Tibial artery (tissue), 4 donors: ENCODE results near the gene MAP6.

Source experiments
- DNase-seq, 2 donors: peaks; one replicate each; pipeline ENCODE4 v3.0.0-alpha.2; 2019
- H3K27ac ChIP-seq, 2 donors: fragments of 200-600 bp; sonication (generic) in 1 of 2; 1 replicate in 1 of 2; 2 replicates in 1 of 2; pipeline ENCODE4 v1.5.1; 2018 to 2019; ENCODE audit warnings: mild to moderate bottlenecking in 1 of 2
- H3K27me3 ChIP-seq, 2 donors: fragments of 200-600 bp; sonication (generic) in 1 of 2; one replicate each; pipeline versions ENCODE4 v1.5.1 to v1.6.0; 2016 to 2019
- H3K36me3 ChIP-seq, 3 donors: fragments of 200-600 bp; sonication (generic) in 2 of 3; one replicate each; pipeline ENCODE4 v1.5.1; 2016 to 2019; ENCODE audit warnings: mild to moderate bottlenecking in 2 of 3
- H3K4me1 ChIP-seq, 4 donors: fragments of 200-600 bp; sonication (generic) in 2 of 4; 1 replicate in 3 of 4; 2 replicates in 1 of 4; pipeline ENCODE4 v1.5.1; 2016 to 2019
- H3K4me3 ChIP-seq, 2 donors: fragments of 200-600 bp; sonication (generic) in 1 of 2; 1 replicate in 1 of 2; 2 replicates in 1 of 2; pipeline ENCODE4 v1.5.1; 2018 to 2019; ENCODE audit warnings: mild to moderate bottlenecking in 2 of 2
- H3K9me3 ChIP-seq, 3 donors: fragments of 200-600 bp; sonication (generic) in 1 of 3; one replicate each; pipeline ENCODE4 v1.5.1; 2016 to 2019
- intact Hi-C: fragments of 100-400 bp; cut with DNase I; formaldehyde crosslinking; loops from one replicate; pipeline ENCODE4 v1.15.0; 2023; ENCODE audit warnings: low total_unique reads
- TF ChIP-seq, protein P1 (sequence below), 2 experiments: fragments of 200-600 bp in 1 of 2; fragments of 450-650 bp in 1 of 2; IDR thresholded peaks; one replicate each; pipeline ENCODE4 v1.5.1; 2017 to 2019; ENCODE audit warnings: antibody characterized with exemption in 2 of 2, mild to moderate bottlenecking in 1 of 2, moderate library complexity in 1 of 2

MAP6 gene

DNA sequence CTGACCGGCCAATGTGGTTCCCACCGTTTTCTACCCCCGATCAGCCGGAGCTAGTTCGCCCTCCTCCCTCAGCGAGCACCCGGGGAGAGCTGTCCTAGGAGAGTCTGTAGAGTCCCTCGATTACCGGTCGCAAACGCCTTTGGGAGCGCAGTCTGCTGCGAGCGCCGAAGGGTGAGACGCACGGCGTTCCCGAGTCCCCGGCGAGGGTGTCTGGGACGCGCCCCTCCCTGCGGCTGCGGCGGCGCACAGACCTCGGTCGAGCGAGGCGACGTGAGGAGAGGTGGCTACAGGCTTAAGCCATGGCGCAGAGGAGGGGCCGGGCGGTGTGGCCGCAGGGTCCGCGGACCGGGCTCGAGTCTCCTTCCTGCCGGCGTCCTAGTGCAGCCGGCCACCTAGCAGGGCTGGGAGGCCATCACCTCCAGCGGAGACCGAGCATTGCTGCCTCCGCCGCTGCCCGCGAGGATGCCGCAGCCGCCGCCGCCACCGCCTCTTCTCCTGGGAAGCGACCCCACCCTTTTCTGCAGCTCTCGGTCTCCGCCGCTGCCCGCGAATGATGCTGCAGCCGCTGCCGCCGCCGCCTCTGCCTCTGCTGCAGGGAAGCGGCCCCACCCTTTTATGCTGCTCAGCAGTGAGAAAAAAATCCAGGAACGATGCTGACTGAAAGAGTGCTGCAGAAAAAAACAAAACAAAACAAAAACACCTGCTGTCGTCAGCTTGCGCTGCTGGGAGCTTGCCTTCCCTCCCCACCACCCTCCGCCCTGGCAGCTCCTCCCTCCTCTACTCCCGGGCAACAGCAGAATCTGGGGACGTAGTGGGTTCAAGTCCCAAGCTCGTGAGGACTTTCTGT, at the start of gene MAP6:
MAP6 (minus strand) TSS at position 588 of the 847 bp plus-strand sequence. CDS start 669 bp downstream, outside the sequence.
- intact Hi-C loops = loop anchor here (10.0 kb wide), 1 partner anchor 124 kb away; no protein-coding TSS in a partner anchor
- Histone ChIP-seq H3K4me1 (peaks cover 0 to 19% (median 15%) of the 10 kb centered on the region in 4 donors), H3K27me3 (no peaks in the 10 kb centered on the region), H3K27ac (peak within 1 kb of the TSS; percentile 60 to 62), H3K9me3 (no peaks in the 10 kb centered on the region), H3K4me3 (peak within 1 kb of the TSS; percentile 59 to 68), H3K36me3 (no peaks in the 10 kb centered on the region)
- TF ChIP-seq, protein P1, sequence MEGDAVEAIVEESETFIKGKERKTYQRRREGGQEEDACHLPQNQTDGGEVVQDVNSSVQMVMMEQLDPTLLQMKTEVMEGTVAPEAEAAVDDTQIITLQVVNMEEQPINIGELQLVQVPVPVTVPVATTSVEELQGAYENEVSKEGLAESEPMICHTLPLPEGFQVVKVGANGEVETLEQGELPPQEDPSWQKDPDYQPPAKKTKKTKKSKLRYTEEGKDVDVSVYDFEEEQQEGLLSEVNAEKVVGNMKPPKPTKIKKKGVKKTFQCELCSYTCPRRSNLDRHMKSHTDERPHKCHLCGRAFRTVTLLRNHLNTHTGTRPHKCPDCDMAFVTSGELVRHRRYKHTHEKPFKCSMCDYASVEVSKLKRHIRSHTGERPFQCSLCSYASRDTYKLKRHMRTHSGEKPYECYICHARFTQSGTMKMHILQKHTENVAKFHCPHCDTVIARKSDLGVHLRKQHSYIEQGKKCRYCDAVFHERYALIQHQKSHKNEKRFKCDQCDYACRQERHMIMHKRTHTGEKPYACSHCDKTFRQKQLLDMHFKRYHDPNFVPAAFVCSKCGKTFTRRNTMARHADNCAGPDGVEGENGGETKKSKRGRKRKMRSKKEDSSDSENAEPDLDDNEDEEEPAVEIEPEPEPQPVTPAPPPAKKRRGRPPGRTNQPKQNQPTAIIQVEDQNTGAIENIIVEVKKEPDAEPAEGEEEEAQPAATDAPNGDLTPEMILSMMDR (IDR thresholded peaks at IDR 0.05) = no peak
- no peak for DNase-seq

DNA sequence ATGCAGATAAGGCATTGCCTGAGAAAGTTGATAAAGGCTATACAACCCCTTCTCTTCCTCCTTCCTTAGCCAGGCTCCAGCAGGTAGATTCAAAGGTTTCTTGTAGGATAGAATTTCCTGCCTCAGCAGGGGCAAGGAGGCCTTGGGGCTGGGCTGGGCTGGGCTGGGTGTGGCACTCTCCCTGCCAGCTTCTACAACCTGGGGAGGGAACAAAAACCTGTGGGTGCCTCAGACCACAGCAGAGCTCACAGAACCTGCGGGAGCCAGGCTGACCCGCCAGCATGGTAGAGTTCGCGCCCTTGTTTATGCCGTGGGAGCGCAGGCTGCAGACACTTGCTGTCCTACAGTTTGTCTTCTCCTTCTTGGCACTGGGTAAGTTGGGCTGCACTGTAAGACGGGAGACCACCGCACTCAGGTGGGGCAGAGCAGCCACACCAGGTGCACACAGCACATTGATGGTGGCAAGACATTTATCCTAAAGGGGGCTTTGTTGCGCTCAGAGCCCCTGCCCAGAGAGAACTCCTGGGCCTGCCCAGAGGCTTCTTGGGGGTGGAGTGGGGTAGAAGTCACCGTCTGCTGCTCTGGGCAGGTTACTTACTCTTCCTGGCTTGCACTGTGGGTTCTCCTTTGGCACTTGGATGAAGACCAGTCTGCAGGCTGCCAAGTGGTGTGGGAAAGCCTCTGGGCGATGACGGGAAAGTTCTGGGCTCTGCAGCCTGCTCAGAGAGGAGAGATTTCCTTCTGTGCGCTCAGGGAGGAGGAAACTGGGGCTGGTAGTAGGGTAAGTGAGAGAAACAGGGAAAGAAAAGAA, 49.0 kb upstream of the MAP6 start, which contains the start of gene MOGAT2:
MOGAT2 (plus strand) TSS at position 231 of the 811 bp plus-strand sequence; CDS start at position 282, 51 bp downstream.
- no peak within 1 kb of the TSS for H3K27ac ChIP-seq
- no peak for DNase-seq
- no peaks in the 10 kb centered on the region for H3K9me3 ChIP-seq
- no peaks in the 10 kb centered on the region for H3K27me3 ChIP-seq
- H3K36me3 ChIP-seq = no peaks in the 10 kb centered on the region
- peaks cover 0 to 18% (median 4%) of the 10 kb centered on the region in 4 donors for H3K4me1 ChIP-seq
- TF ChIP-seq, protein P1 (IDR thresholded peaks at IDR 0.05) = no peak
- no peak within 1 kb of the TSS for H3K4me3 ChIP-seq
- intact Hi-C loops = loop anchor here (10.0 kb wide), 1 partner anchor 67 kb away; no protein-coding TSS in a partner anchor

DNA sequence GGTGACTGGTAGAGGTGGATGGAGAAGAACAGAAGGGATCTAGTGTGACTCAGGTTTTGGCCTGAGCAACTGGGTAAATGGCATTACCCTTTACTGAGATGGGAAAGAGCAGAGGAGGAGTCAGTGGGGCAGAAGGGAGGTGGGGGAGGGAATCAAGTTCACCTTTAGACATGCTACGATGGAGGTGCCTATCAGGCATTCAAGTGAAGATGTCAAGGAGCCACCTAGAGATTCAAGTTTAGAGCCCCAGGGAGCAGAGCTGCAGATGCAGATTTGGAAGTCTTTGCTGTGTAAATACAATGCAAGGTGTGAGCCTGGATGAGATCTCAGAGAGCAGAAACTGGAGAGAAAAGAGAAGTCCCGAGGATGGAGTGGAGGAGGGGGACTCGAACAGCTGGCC, 47.8 kb upstream of the MAP6 start:
- H3K27me3 ChIP-seq = no peaks in the 10 kb centered on the region
- intact Hi-C loops = loop anchor here (10.0 kb wide), 1 partner anchor 68 kb away; no protein-coding TSS in a partner anchor
- no peak overlapping the region for H3K4me3 ChIP-seq
- no peaks in the 10 kb centered on the region for H3K36me3 ChIP-seq
- peaks cover 0 to 10% (median 0%) of the 10 kb centered on the region in 4 donors for H3K4me1 ChIP-seq
- no peaks in the 10 kb centered on the region for H3K9me3 ChIP-seq
- TF ChIP-seq, protein P1 (IDR thresholded peaks at IDR 0.05) = no peak
- H3K27ac ChIP-seq = no peak overlapping the region
- DNase-seq = no peak

DNA sequence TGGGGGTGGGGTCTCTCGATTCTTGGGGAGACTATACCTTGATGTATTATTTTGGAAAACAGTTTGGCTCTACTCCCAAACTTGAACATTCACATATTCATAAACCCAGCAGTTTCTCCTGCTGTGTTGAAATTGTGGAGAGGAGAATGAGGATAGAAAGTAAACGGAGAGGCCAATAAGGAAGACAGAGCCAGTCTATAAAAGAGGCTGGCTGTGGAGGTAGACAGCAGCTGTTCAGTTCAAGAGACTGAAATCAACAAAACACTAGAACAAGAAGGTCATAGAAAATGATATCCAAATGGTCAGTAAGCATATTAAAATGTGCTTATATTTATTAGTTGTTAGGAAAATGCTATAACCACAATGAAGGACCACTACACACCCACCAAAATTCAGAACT, 46.9 kb upstream of the MAP6 start:
- no peak overlapping the region for H3K27ac ChIP-seq
- no peaks in the 10 kb centered on the region for H3K36me3 ChIP-seq
- no peaks in the 10 kb centered on the region for H3K9me3 ChIP-seq
- H3K4me3 ChIP-seq = no peak overlapping the region
- TF ChIP-seq, protein P1 (IDR thresholded peaks at IDR 0.05) = no peak
- no peaks in the 10 kb centered on the region for H3K27me3 ChIP-seq
- no peak for DNase-seq
- peaks cover 0 to 10% (median 0%) of the 10 kb centered on the region in 4 donors for H3K4me1 ChIP-seq
- intact Hi-C loops = loop anchor here (10.0 kb wide), 1 partner anchor 69 kb away; no protein-coding TSS in a partner anchor

DNA sequence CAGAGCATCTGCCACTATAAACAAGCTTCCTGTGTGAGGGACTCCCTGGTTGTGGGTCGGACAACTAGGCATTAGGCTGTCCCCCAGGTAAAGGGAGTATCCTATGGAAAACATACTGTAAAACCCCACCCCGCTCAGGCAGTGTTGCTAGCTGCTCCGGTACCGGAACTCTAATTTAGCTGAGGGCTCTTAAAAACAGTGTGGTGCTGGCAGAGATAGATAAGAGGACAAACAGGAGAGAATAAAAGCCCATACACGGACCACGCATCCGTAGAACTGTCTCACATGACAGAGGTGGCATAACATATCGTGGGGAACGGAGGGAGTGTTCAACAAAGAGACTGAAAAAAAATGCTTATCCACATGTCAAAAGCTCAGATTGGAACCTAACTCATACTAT, 45.4 kb upstream of the MAP6 start:
- TF ChIP-seq, protein P1 (IDR thresholded peaks at IDR 0.05) = no peak
- intact Hi-C loops = loop anchor here (10.0 kb wide), 1 partner anchor 71 kb away; no protein-coding TSS in a partner anchor
- no peak for DNase-seq
- Histone ChIP-seq H3K9me3 (no peaks in the 10 kb centered on the region), H3K4me1 (peaks cover 0 to 10% (median 0%) of the 10 kb centered on the region in 4 donors), H3K36me3 (no peaks in the 10 kb centered on the region), H3K4me3 (no peak overlapping the region), H3K27me3 (no peaks in the 10 kb centered on the region), H3K27ac (no peak overlapping the region)
